Nephron (organoid): ENCODE results near the gene KEL.

ENCODE experiments used
- H3K27ac Mint-ChIP-seq, 3 experiments: 2 replicates each; pipeline ENCODE4 v1.8.0; 2020; ENCODE audit warnings: mixed read lengths in 3 of 3, mild to moderate bottlenecking in 2 of 3, moderate library complexity in 1 of 3
- H3K27me3 Mint-ChIP-seq: 2 replicates; pipeline ENCODE4 v1.8.0; 2021; ENCODE audit warnings: low read depth, mild to moderate bottlenecking, moderate library complexity, mixed read lengths
- H3K36me3 Mint-ChIP-seq: 2 replicates; pipeline ENCODE4 v1.8.0; 2020; ENCODE audit warnings: low read depth, mixed read lengths
- H3K4me1 Mint-ChIP-seq: 2 replicates; pipeline ENCODE4 v1.8.0; 2020; ENCODE audit warnings: mixed read lengths
- H3K4me3 Mint-ChIP-seq, 3 experiments: 2 replicates each; pipeline ENCODE4 v1.8.0; 2020; ENCODE audit warnings: mild to moderate bottlenecking in 3 of 3, mixed read lengths in 3 of 3, moderate library complexity in 2 of 3
- H3K9me3 Mint-ChIP-seq: 2 replicates; pipeline ENCODE4 v1.8.0; 2020; ENCODE audit warnings: mixed read lengths
- CTCF ChIP-seq, 3 experiments: fragments of 200-600 bp; sonication (generic); IDR thresholded peaks; one replicate each; pipeline ENCODE4 v1.5.0; 2021; ENCODE audit warnings: antibody characterized with exemption in 3 of 3; ENCODE audit not compliant: unreplicated experiment in 3 of 3

Gene KEL

GRCh38 chr7:142932386-142933091, 29.6 kb downstream of the KEL start:
- Mint-ChIP-seq H3K4me1 (no peaks in the 10 kb centered on the region), H3K9me3 (no peaks in the 10 kb centered on the region), H3K36me3 (no peaks in the 10 kb centered on the region), H3K27me3 (peaks cover 18% of the 10 kb centered on the region), H3K27ac (no peak overlapping the region), H3K4me3 (no peak overlapping the region)
- TF ChIP-seq CTCF (IDR thresholded peaks at IDR 0.05; ENCODE audit: unreplicated experiment in 3 of 3), result no peak

GRCh38 chr7:142930126-142930730, 31.9 kb downstream of the KEL start:
- peaks cover 13% of the 10 kb centered on the region for H3K27me3 Mint-ChIP-seq
- no peaks in the 10 kb centered on the region for H3K36me3 Mint-ChIP-seq
- no peaks in the 10 kb centered on the region for H3K9me3 Mint-ChIP-seq
- H3K4me1 Mint-ChIP-seq, result no peaks in the 10 kb centered on the region
- H3K27ac Mint-ChIP-seq, result no peak overlapping the region
- H3K4me3 Mint-ChIP-seq, result no peak overlapping the region
- no peak for TF ChIP-seq CTCF (IDR thresholded peaks at IDR 0.05; ENCODE audit: unreplicated experiment in 3 of 3)

GRCh38 chr7:142927949-142928348, 34.2 kb downstream of the KEL start:
- no peaks in the 10 kb centered on the region for H3K36me3 Mint-ChIP-seq
- no peak for TF ChIP-seq CTCF (IDR thresholded peaks at IDR 0.05; ENCODE audit: unreplicated experiment in 3 of 3)
- H3K9me3 Mint-ChIP-seq, result no peaks in the 10 kb centered on the region
- no peak overlapping the region for H3K27ac Mint-ChIP-seq
- no peaks in the 10 kb centered on the region for H3K4me1 Mint-ChIP-seq
- H3K4me3 Mint-ChIP-seq, result no peak overlapping the region
- peaks cover 13% of the 10 kb centered on the region for H3K27me3 Mint-ChIP-seq

- H3K27ac Mint-ChIP-seq, result no peak overlapping the region
- H3K4me1 Mint-ChIP-seq, result no peaks in the 10 kb centered on the region
- no peak overlapping the region for H3K4me3 Mint-ChIP-seq
- no peaks in the 10 kb centered on the region for H3K36me3 Mint-ChIP-seq
- peaks cover 13% of the 10 kb centered on the region for H3K27me3 Mint-ChIP-seq
- H3K9me3 Mint-ChIP-seq, result no peaks in the 10 kb centered on the region
- TF ChIP-seq CTCF (IDR thresholded peaks at IDR 0.05; ENCODE audit: unreplicated experiment in 3 of 3), result no peak
Observed at GRCh38 chr7:142927085-142927745, 34.9 kb downstream of the KEL start.

GRCh38 chr7:142925413-142925812, 36.8 kb downstream of the KEL start:
- H3K4me3 Mint-ChIP-seq, result no peak overlapping the region
- H3K27ac Mint-ChIP-seq, result no peak overlapping the region
- no peak for TF ChIP-seq CTCF (IDR thresholded peaks at IDR 0.05; ENCODE audit: unreplicated experiment in 3 of 3)
- H3K4me1 Mint-ChIP-seq, result no peaks in the 10 kb centered on the region
- H3K27me3 Mint-ChIP-seq, result peaks cover 15% of the 10 kb centered on the region
- H3K9me3 Mint-ChIP-seq, result no peaks in the 10 kb centered on the region
- no peaks in the 10 kb centered on the region for H3K36me3 Mint-ChIP-seq
